Hepatocyte (in vitro differentiated cells): ENCODE results near the gene MS4A15. TPM values are rescaled to one million over a fixed set of nuclear protein-coding genes. Genes with fewer than 3 reads are reported as not detected.
"Not testable (repeated sequence)": the region's sequence is repeated elsewhere in the genome, so short reads cannot be mapped to it uniquely, and the experiment has no call there.

ENCODE experiments used
- DNase-seq: peaks from one replicate; pipeline ENCODE4 v3.0.0-alpha.2; 2016; ENCODE audit warnings: low spot score
- H2AFZ ChIP-seq: fragments of 200-600 bp; sonication (generic); 2 replicates; pipeline ENCODE4 v1.6.0; 2016; ENCODE audit warnings: antibody characterized with exemption, mild to moderate bottlenecking
- H3K27ac ChIP-seq: fragments of 200-600 bp; sonication (generic); 2 replicates; pipeline ENCODE4 v1.5.1; 2016; ENCODE audit warnings: mild to moderate bottlenecking
- H3K27me3 ChIP-seq: fragments of 200-600 bp; sonication (generic); 2 replicates; pipeline ENCODE4 v1.6.1; 2016
- H3K36me3 ChIP-seq: fragments of 200-600 bp; sonication (generic); replicated peaks from 2 replicates; pipeline ENCODE4 v1.5.1; 2016; ENCODE audit warnings: low read depth; ENCODE audit not compliant: insufficient read depth
- H3K4me1 ChIP-seq: fragments of 200-600 bp; sonication (generic); 2 replicates; pipeline ENCODE4 v1.5.1; 2016; ENCODE audit warnings: mild to moderate bottlenecking, moderate library complexity; ENCODE audit not compliant: insufficient read depth
- H3K4me2 ChIP-seq: fragments of 200-600 bp; sonication (generic); 2 replicates; pipeline ENCODE4 v1.6.0; 2016
- H3K4me3 ChIP-seq: fragments of 200-600 bp; sonication (generic); 2 replicates; pipeline ENCODE4 v1.5.1; 2016; ENCODE audit warnings: mild to moderate bottlenecking
- H3K79me2 ChIP-seq: fragments of 200-600 bp; sonication (generic); 2 replicates; pipeline ENCODE4 v1.6.0; 2017; ENCODE audit warnings: mild to moderate bottlenecking
- H3K9me2 ChIP-seq: fragments of 200-600 bp; sonication (generic); replicated peaks from 2 replicates; pipeline ENCODE4 v1.6.0; 2017; ENCODE audit warnings: mild to moderate bottlenecking; ENCODE audit not compliant: insufficient read depth
- H3K9me3 ChIP-seq: fragments of 200-600 bp; sonication (generic); 2 replicates; pipeline ENCODE4 v1.5.1; 2016; ENCODE audit warnings: low read depth, mild to moderate bottlenecking
- H4K20me1 ChIP-seq: fragments of 200-600 bp; sonication (generic); 2 replicates; pipeline ENCODE4 v1.6.0; 2016; ENCODE audit warnings: mild to moderate bottlenecking; ENCODE audit not compliant: insufficient read depth, poor library complexity, severe bottlenecking
- CTCF ChIP-seq: fragments of 200-600 bp; sonication (generic); IDR thresholded peaks from 2 replicates; pipeline ENCODE4 v1.5.1; 2016; ENCODE audit warnings: antibody characterized with exemption, mild to moderate bottlenecking; ENCODE audit not compliant: poor library complexity
- EZH2 ChIP-seq: fragments of 200-600 bp; sonication (generic); IDR thresholded peaks from 2 replicates; pipeline ENCODE4 v1.6.1; 2016; ENCODE audit warnings: antibody characterized with exemption, mild to moderate bottlenecking, borderline replicate concordance
- EZH2phosphoT487 ChIP-seq: fragments of 200-600 bp; sonication (generic); IDR thresholded peaks from one replicate; pipeline ENCODE4 v1.6.1; 2018; ENCODE audit warnings: antibody characterized with exemption, mild to moderate bottlenecking, low read depth, moderate library complexity; ENCODE audit not compliant: unreplicated experiment, severe bottlenecking
- WGBS: methylation state at CpG from one replicate; pipeline ENCODE4 v1.1.6; 2016; ENCODE audit warnings: low lambda C conversion rate; ENCODE audit errors: missing lambda C conversion rate; 5-methylcytosine and 5-hydroxymethylcytosine counted together
- polyA plus RNA-seq: library from polyadenylated mRNA; unstranded; fragments of >200 nt; fragmentation: Nextera tagmentation; extraction: Ambion mirVana; gene quantifications from 2 replicates; pipeline ENCODE4 v1.2.1, GENCODE V29; 2016
- total RNA-seq: library from RNA; depleted of rRNA; stranded (reverse); fragments of >200 nt; gene quantifications from 2 replicates; pipeline ENCODE4 v1.2.3, GENCODE V29; 2014

MS4A15 gene
- total and polyA plus RNA-seq, 2 experiments from 2014 or later: 1.1 to 4.3 TPM

- Histone ChIP-seq H3K9me2 (no peaks in the 10 kb centered on the region), H3K4me2 (no peak overlapping the region), H3K9me3 (no peaks in the 10 kb centered on the region), H3K4me3 (no peak overlapping the region), H3K36me3 (no peaks in the 10 kb centered on the region), H3K4me1 (peaks cover 8% of the 10 kb centered on the region), H3K27me3 (no peaks in the 10 kb centered on the region), H3K79me2 (no peaks in the 10 kb centered on the region), H2AFZ (no peak overlapping the region), H4K20me1 (no peaks in the 10 kb centered on the region), H3K27ac (no peak overlapping the region)
- DNase-seq: no peak
- TF ChIP-seq CTCF (no peak), EZH2phosphoT487 (no peak), EZH2 (no peak)
- WGBS: 94% methylated on average over 6 of the region's 6 CpGs
Observed at GRCh38 chr11:60754887-60755286, 1.8 kb upstream of the MS4A15 start.

GRCh38 chr11:60757231-60757800, 649 bp downstream of the MS4A15 start:
- WGBS: 90% methylated on average over 19 of the region's 19 CpGs
- Histone ChIP-seq H3K9me2 (no peaks in the 10 kb centered on the region), H3K27ac (no peak overlapping the region), H3K27me3 (no peaks in the 10 kb centered on the region), H2AFZ (no peak overlapping the region), H3K79me2 (no peaks in the 10 kb centered on the region), H3K4me3 (no peak overlapping the region), H3K4me2 (no peak overlapping the region), H3K4me1 (peaks cover 8% of the 10 kb centered on the region), H3K9me3 (no peaks in the 10 kb centered on the region), H4K20me1 (no peaks in the 10 kb centered on the region), H3K36me3 (no peaks in the 10 kb centered on the region)
- no peak for DNase-seq
- TF ChIP-seq EZH2phosphoT487 (no peak), CTCF (no peak), EZH2 (no peak)

- not testable (repeated sequence) for H3K9me2 ChIP-seq, H3K79me2 ChIP-seq, H2AFZ ChIP-seq, H3K4me1 ChIP-seq, H3K27me3 ChIP-seq, DNase-seq, H3K9me3 ChIP-seq, H3K4me2 ChIP-seq, H3K36me3 ChIP-seq, H4K20me1 ChIP-seq, H3K4me3 ChIP-seq
- H3K27ac ChIP-seq: peak overlapping the region; percentile 82
- 79% methylated on average over 4 of the region's 4 CpGs for WGBS
Observed at GRCh38 chr11:60758671-60759070, 2.0 kb downstream of the MS4A15 start.

- peak overlapping the region; percentile 42 for H3K4me2 ChIP-seq
- DNase-seq, H3K9me2 ChIP-seq, H3K27me3 ChIP-seq, H3K36me3 ChIP-seq, H3K79me2 ChIP-seq, H3K4me3 ChIP-seq, H2AFZ ChIP-seq, H4K20me1 ChIP-seq, H3K9me3 ChIP-seq, H3K4me1 ChIP-seq: not testable (repeated sequence)
- 59% methylated on average over 22 of the region's 22 CpGs for WGBS
- H3K27ac ChIP-seq: peak overlapping the region; percentile 82
Observed at GRCh38 chr11:60759438-60760225, 3.0 kb downstream of the MS4A15 start.
